GM20000 (cell line): ENCODE results near the gene SNX5.
A peak's percentile ranks its signal among the peaks of the same experiment; 100 is the strongest.

Source experiments
- DNase-seq: peaks from one replicate; pipeline ENCODE4 v3.0.0; 2012; ENCODE audit warnings: low spot score
- CTCF ChIP-seq: IDR thresholded peaks from 2 replicates; pipeline ENCODE4 v1.5.1; 2012; ENCODE audit warnings: mild to moderate bottlenecking, control low read depth; ENCODE audit errors: extremely low read depth, missing control alignments

Gene SNX5

GRCh38 chr20:18009116-18009515 is 40.5 kb upstream of the SNX5 start:
- TF ChIP-seq CTCF, result no peak
- no peak for DNase-seq

DNA sequence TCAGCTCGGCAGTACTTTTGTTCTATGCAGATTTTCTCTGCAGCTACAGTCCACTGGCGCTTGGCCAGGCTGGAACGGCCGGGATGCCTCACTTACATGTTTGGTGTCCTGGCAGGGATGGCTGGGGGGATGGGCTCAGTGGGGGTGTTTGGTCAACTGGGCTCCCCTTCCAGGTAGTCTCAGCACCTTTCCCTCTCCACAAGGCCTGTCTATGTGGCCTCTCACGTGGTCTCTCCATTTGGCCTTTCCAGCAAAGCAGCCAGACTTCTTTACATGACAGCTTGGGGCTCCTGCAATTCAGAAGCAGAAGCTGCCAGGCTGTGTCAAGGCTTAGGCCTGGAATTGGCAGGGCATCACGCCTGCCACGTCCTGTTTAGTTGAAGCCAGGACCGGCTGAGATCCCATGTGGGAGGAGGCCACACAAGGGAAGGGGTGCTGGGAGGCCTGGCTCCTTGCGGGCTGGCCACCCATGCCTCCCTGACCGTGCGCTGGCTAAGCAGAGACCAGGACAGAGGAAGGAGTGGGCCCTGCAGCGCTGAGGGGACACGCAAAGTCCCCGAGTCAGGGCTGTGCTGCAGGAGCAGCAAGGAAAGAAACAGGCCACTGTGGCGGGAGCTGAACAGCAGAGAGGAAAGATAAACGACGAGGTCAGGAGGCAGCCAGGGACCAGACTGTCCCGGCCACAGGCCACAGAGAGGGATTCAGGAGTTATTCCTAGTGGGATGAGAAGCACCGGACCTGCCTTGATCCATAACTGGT is 39.1 kb upstream of the SNX5 start:
- TF ChIP-seq CTCF, result no peak
- DNase-seq, result no peak

- DNase-seq, result no peak
- TF ChIP-seq CTCF, result no peak
These were observed 38.1 kb upstream of the SNX5 start for GRCh38 chr20:18006684-18007083.

DNA sequence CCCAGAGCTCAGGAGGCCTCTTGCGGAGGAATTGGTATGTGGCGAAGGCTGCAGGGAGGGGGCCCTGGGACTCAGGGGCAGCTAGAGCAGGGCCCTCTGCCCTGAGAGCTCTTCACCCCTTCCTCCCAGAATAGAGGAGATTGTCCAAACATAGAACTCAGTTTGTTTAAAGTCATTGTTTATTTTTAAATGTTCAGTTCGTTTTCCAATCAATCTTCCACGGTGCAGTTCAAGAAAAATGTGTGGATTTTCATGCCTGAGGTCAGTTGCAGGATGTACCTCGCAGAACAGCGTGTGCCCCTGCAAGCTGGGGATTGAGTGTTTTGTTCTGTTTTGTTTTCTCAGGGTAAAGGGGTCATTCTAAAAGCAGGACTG is 37.4 kb upstream of the SNX5 start:
- TF ChIP-seq CTCF, result no peak
- DNase-seq, result no peak

GRCh38 chr20:18005170-18005989 is 36.8 kb upstream of the SNX5 start:
- peak; percentile 76 for DNase-seq
- TF ChIP-seq CTCF, result no peak

DNA sequence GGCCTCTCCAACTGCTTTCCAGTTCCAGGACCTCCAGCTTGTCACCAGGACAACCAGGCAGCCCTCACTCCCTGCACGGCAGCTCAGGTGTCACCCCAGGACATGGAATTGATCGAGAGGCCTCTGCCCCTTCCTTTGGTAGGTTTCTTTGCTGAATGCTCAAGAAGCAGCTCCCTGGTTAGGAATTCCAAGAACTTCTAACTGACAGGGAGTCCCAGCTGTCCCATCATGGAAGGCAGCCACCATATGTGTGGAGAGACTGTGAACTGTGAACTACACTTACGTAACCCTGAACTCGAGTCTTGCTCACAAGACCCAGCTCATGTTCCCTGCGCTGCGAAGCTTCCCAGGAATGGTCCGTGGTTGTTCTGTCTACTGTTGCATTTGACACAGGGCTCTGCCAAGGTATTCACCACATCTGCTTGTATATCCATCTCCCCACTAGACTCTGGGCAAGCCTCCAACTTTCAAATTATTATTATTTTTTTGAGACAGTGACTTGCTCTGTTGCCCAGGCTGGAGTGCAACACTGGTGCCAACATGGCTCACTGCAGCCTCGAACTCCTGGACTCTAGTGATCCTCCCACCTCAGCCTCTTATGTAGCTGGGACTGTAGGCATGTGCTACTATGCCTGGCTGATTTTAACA is 35.9 kb upstream of the SNX5 start:
- TF ChIP-seq CTCF, result no peak
- no peak for DNase-seq

- no peak for TF ChIP-seq CTCF
- peak; percentile 45 for DNase-seq
These were observed 35.3 kb upstream of the SNX5 start for GRCh38 chr20:18003897-18004296.
